GM12878 (cell line): ENCODE measurements around the gene ALB.
A peak's percentile ranks its signal among the peaks of the same experiment; 100 is the strongest.

Source experiments
- CEBPB ChIP-seq, 2 experiments: fragments of 150-350 bp in 1 of 2; IDR thresholded peaks; 2 replicates each; pipeline ENCODE4 v1.6.1; 2012 to 2014; ENCODE audit warnings: low read depth in 2 of 2, low read length in 2 of 2, borderline replicate concordance in 1 of 2, inconsistent platforms in 1 of 2
- CTCF ChIP-seq, 3 experiments: IDR thresholded peaks in 2 of 3; conservative IDR thresholded peaks in 1 of 3; 2 replicates each; pipeline ENCODE4 v1.5.1; 2011; ENCODE audit warnings: low read depth in 3 of 3, low read length in 3 of 3, mild to moderate bottlenecking in 3 of 3, control low read depth in 2 of 3, moderate library complexity in 2 of 3, inconsistent platforms in 1 of 3, mixed read lengths in 1 of 3; ENCODE audit not compliant: control insufficient read depth in 2 of 3, insufficient read depth in 1 of 3; ENCODE audit errors: extremely low read depth in 1 of 3
- EGR1 ChIP-seq, 2 experiments: IDR thresholded peaks; 1 replicate in 1 of 2; 2 replicates in 1 of 2; pipeline ENCODE4 v1.6.1; 2011 to 2012; ENCODE audit warnings: low read depth in 2 of 2, low read length in 2 of 2, borderline replicate concordance in 1 of 2, mild to moderate bottlenecking in 1 of 2, moderate library complexity in 1 of 2
- EP300 ChIP-seq, 2 experiments: fragments of 150-350 bp in 1 of 2; IDR thresholded peaks; 2 replicates each; pipeline ENCODE4 v1.6.1; 2011 to 2012; ENCODE audit warnings: low read depth in 2 of 2, low read length in 2 of 2, borderline replicate concordance in 1 of 2, improper control_type of control experiment in 1 of 2, inconsistent platforms in 1 of 2; ENCODE audit not compliant: control insufficient read depth in 1 of 2
- MTA3 ChIP-seq: IDR thresholded peaks from 2 replicates; pipeline ENCODE4 v1.6.1; 2012; ENCODE audit warnings: low read length, inconsistent platforms, borderline replicate concordance
- NFIC ChIP-seq: IDR thresholded peaks from 2 replicates; pipeline ENCODE4 v1.6.1; 2012; ENCODE audit warnings: low read depth, mild to moderate bottlenecking, inconsistent platforms, low read length, moderate library complexity
- PRDM15 ChIP-seq: fragments of 450-650 bp; formaldehyde crosslinking; IDR thresholded peaks from 2 replicates; pipeline ENCODE4 v1.4.0; 2020; ENCODE audit warnings: mild to moderate bottlenecking, moderate library complexity
- RB1 ChIP-seq: fragments of 450-650 bp; formaldehyde crosslinking; IDR thresholded peaks from 2 replicates; pipeline ENCODE4 v1.6.1; 2017; ENCODE audit warnings: mild to moderate bottlenecking, borderline replicate concordance
- SRF ChIP-seq, 2 experiments: IDR thresholded peaks; 2 replicates each; pipeline ENCODE4 v1.6.1; 2011; ENCODE audit warnings: low read depth in 2 of 2, low read length in 2 of 2, mild to moderate bottlenecking in 1 of 2, moderate library complexity in 1 of 2
- TARDBP ChIP-seq: IDR thresholded peaks from 2 replicates; pipeline ENCODE4 v1.6.1; 2016; ENCODE audit warnings: borderline replicate concordance
- YY1 ChIP-seq: IDR thresholded peaks from 2 replicates; pipeline ENCODE4 v1.6.1; 2011; ENCODE audit warnings: low read depth, mild to moderate bottlenecking, low read length

GRCh38 chr4:73387552-73387951 lies 16.5 kb upstream of the ALB start:
- no peak for TF ChIP-seq RB1
- TF ChIP-seq EGR1 (IDR thresholded peaks at IDR 0.05; ENCODE audit: borderline replicate concordance in 1 of 2, low read depth in 2 of 2, low read length in 2 of 2), result no peak
- no peak for TF ChIP-seq TARDBP
- TF ChIP-seq YY1, result no peak
- TF ChIP-seq NFIC, result peak; percentile 51; the same call in 1 of the 2 replicates
- no peak for TF ChIP-seq CEBPB (IDR thresholded peaks at IDR 0.05; ENCODE audit: borderline replicate concordance in 1 of 2, low read depth in 2 of 2, low read length in 2 of 2)
- no peak for TF ChIP-seq CTCF (IDR thresholded peaks at IDR 0.05 in 2 of 3, conservative IDR thresholded peaks at IDR 0.05 in 1 of 3; ENCODE audit: control insufficient read depth in 2 of 3, extremely low read depth in 1 of 3, insufficient read depth in 1 of 3, low read depth in 3 of 3, low read length in 3 of 3)
- TF ChIP-seq EP300 (IDR thresholded peaks at IDR 0.05; ENCODE audit: borderline replicate concordance in 1 of 2, control insufficient read depth in 1 of 2, low read depth in 2 of 2, low read length in 2 of 2), result peak; percentile 60 to 78; a peak in 2 of 4 replicates
- TF ChIP-seq MTA3, result no peak
- no peak for TF ChIP-seq PRDM15 (CRISPR knock-in tag)
- TF ChIP-seq SRF (IDR thresholded peaks at IDR 0.05; ENCODE audit: low read depth in 2 of 2, low read length in 2 of 2), result no peak
